GM18498 (cell line): ENCODE measurements around the gene COL1A2.
A peak's percentile ranks its signal among the peaks of the same experiment; 100 is the strongest.

Source experiments
- ATAC-seq: cut with Tn5 transposase; IDR thresholded peaks from one replicate; pipeline ENCODE4 v1.9.1; 2021; ENCODE audit warnings: mild to moderate bottlenecking, moderate library complexity; ENCODE audit not compliant: unreplicated experiment

The COL1A2 gene

DNA sequence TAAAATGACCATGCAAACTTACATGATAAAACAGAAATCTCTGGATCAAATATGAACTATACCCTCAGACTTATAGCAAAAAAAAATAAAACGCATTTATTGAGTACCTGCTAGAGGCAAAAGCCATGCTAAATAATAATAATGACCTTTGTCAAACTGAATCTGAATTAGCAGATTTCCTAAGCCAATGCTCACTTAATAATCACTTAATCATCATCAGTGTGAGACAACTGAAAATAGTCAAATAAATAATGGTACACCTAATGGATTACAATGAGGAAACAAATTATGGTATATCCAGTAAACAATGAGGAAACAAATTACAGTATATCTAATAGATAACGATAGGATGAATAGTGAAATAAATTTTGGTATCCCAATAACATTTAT lies 37.6 kb downstream of the COL1A2 start:
- no peak for ATAC-seq

GRCh38 chr7:94432817-94433216 lies 38.1 kb downstream of the COL1A2 start:
- ATAC-seq: no peak

DNA sequence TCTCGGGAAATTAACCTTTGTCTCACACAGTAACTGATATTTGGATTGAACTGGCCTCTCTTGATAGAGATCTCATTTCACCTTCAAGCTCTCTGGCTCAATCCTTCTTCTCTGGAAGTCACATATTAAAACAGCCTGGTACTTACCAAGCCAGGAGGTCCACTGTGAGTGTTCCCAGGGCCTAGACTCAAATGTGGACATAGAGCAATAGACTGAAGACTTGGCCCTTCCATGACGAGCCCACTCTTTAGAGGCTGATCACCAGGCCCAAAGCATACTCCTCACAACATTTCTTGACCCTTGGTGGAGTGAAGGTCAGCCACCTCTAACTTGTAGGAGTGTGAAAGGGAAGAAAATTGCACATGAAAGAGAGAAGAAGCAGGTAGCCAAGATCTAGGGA lies 38.5 kb downstream of the COL1A2 start:
- no peak for ATAC-seq

DNA sequence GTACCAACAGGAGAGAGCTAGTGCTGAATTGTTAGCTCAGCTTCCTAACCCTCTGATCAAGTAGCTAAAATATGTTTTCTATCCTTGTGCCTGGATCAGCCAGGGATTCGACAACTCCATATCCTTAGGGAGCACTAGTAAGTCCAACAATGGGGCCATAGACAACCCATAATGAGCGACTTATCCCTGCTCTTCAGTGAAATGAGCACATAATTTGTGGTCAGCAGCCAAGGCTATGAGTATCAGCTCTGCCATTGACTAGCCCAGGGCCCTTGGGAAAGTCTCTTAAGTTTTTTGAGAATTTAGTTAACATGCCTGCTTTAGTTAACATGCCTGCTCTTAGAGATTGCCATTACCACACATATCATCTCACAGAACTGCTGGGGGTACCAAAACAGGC lies 39.3 kb downstream of the COL1A2 start:
- ATAC-seq: no peak

DNA sequence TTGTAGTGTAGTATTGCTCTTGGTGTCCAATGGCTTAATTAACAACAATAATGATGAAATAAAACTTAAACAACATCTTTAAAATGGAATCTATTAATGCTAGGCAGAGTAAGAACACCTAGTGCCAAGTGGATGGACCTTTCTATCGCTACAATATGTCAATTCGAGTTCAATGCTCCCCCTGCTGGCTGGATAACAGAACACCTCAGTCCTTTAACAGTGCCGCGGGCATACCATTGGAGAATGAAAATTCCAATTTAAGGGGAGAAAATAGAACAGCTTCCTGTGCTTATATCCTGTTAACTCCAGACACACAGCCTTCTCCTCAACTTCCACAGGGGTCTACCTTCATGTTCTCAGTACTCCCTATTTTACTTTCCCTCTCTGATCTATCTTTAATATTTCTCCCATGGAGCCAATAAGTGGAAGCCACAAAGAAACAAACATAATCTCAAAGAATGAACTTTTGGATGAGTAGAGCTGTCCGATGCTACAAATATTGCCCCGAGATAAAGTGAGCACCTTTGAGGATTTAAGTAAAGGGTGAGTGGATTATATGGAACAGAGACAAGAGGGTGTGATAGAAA lies 41.4 kb downstream of the COL1A2 start:
- ATAC-seq: peak; percentile 94

- no peak for ATAC-seq
These were observed 42.0 kb downstream of the COL1A2 start for GRCh38 chr7:94436700-94437099.

DNA sequence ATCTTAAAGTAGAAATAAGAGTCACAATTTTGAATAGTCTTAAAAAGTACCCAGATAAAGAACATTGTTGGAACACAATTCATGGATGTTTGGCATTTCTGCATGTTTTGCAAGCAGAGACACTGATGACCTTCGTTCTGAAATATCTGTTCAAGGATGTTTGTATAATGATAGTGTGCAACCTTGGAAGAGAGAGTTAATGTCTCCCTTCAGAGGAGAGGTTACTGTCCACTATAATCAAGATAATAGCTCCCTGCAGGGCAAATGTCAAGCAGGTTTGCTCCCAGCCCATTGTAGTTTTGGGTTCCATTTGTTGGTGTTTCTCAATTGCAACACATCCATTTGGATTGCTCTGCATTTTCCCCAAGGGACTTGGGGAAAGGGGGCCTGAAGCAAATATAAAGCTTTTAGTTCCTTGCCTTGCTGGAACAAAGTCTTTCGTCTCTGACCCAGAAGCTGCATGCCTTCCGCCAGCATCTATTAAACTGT lies 45.2 kb downstream of the COL1A2 start:
- ATAC-seq: no peak

DNA sequence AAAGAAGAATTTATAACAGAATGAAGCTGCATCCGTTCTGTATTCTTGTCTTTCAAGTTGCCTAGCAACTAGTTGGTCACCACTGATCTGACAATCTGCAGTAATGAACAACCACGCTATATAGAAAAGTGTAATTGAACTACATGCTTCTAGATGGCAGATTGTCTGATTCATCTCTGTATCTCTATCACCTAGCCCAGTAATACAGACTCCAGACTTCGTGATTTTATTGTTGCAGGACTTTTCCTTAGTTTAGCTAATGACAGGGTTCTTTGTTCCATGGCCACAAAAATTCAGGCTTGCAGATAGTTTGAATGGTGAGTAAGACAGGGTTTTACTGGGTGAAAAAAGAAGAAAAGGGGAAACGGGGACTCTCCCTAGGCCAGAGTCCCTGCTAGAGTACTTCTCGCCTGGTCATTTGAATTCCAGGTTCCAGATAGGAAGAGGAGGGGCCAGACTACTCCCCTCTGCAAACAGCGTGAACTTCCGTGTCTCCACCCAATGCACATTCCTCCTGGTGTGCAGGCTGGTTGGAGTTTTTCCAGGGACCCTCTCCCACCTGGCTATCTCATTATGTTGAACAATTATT lies 45.9 kb downstream of the COL1A2 start:
- ATAC-seq: no peak

GRCh38 chr7:94441138-94441537 lies 46.4 kb downstream of the COL1A2 start:
- ATAC-seq: no peak

- ATAC-seq: no peak
These were observed 47.9 kb downstream of the COL1A2 start for GRCh38 chr7:94442639-94443038.

- ATAC-seq: no peak
These were observed 50.1 kb downstream of the COL1A2 start for GRCh38 chr7:94444813-94445212.

GRCh38 chr7:94445696-94446194 lies 51.0 kb downstream of the COL1A2 start:
- no peak for ATAC-seq

- ATAC-seq: no peak
These were observed 51.6 kb downstream of the COL1A2 start for GRCh38 chr7:94446308-94446707.

- peak; percentile 66 for ATAC-seq
These were observed 54.5 kb downstream of the COL1A2 start for GRCh38 chr7:94449151-94449725.

DNA sequence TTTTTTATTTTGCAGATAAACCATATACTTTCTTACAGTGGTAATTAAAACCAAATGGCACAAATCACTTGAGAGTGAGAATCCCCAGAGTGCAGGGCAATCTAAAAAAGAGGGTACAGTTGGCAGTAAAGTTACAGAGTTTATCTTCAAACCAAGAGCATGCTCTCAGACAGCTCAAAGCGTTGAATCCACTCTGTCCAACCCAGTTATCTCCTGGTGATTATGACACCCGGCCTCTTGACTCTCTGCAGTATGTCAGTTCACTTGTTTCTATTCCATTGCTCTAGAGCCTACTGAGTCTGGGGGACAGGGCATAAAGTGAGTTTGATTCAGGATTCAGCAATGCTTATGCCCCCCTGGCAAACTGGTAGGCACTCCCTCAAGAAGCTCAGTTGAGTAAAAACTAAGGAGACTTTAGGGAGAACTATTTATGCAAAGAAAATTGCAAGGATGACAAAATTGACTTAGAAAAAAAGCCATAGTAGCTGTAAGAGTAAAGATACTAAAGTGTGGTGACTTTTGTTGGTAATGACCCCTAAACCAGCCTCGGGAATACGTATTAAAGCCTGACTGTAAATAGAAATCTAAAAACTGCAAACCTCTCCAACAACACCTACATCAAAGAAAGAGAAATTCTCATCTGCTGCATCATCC lies 55.5 kb downstream of the COL1A2 start:
- no peak for ATAC-seq

DNA sequence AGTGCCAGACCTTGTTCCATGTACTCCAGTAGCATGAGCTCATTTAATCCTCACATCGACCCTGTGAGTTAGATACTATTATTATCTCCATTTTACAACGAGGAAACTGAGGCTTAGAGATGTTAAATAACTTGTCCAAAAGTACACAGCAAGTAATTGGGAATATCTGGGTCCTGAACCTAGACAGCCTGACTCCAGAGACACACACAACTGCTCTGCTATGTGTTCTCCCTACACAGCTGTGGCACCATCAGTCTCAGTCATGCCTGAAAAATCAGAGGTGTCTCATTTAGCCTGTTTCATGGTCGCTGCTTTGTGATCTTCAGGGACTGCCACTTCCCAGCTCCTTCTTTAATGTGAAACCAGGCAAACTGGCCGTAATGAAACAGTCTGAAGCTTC lies 56.5 kb downstream of the COL1A2 start:
- no peak for ATAC-seq

- ATAC-seq: no peak
These were observed 57.5 kb downstream of the COL1A2 start for GRCh38 chr7:94452239-94452638.

DNA sequence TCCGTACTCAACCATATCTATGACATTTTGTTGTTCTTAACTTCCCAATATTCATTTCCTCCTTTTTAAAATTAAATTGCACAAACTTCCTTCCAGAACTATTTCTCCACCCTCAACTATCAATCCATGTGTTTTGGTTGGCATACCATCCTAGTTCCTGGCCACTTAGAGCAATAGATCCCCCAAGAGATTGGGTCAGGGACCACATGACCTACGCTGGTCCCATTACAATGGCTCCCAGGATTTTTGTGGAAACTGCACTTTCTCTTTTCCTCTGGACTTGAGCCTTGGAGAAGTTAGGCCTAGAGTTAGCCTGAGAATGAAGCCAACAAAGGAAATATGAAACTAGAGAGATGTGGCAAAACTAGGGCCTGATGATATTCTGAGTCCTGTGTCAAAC lies 59.2 kb downstream of the COL1A2 start:
- ATAC-seq: no peak

- ATAC-seq: no peak
These were observed 63.3 kb downstream of the COL1A2 start for GRCh38 chr7:94458041-94458440.

- ATAC-seq: no peak
These were observed 71.8 kb downstream of the COL1A2 start for GRCh38 chr7:94466516-94466915.

DNA sequence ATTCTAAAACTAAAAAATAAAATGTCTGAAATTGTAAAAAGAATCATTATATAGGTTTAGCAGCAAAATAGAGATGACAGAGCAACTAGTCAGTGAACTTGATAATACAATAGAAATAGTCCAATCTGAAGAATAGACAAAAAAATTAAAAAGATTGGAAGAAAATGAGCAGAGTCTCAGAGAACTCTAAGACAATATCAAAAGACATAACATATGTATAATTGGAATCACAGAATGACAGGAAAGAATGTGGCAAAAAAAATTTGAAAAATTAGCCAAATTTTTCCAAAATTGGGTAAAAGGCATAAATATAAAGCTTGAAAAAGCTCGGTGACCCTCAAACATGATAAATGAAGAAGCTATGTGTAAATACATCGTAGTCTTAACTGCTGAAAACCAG lies 76.9 kb downstream of the COL1A2 start:
- ATAC-seq: no peak

DNA sequence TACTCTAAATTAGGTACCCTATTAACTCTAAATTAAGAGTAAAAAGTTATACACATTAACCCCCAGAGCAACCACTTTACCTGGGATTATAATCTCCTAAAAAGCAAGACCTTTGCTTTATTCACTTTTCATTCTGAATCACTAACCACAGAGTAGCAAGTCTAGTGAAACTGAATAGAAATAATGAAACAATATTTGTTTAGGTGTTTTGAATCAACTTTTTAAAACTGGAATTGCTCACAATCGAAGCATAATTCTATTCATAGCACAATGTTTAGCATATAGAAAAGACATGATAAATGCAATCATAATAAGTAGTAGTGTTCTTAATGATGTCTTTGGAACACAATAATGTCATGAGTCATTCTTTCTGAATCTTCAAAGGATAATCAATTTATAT lies 77.9 kb downstream of the COL1A2 start:
- ATAC-seq: no peak
